Activated CD8-positive, alpha-beta T cell treated with anti-CD3 and anti-CD28 coated beads for 36 hours (primary cell): ENCODE results near the gene PIGP. TPM values are rescaled to one million over a fixed set of nuclear protein-coding genes. Genes with fewer than 3 reads are reported as not detected.
"Not testable (repeated sequence)": the region's sequence is repeated elsewhere in the genome, so short reads cannot be mapped to it uniquely, and the experiment has no call there.

ENCODE experiments used
- ATAC-seq: fragments of 200-7000 bp; cut with Tn5 transposase; one replicate; pipeline ENCODE4 v1.10.0; 2021; ENCODE audit warnings: mild to moderate bottlenecking, moderate library complexity
- CTCF ChIA-PET: fragments of 350-600 bp; sonication (Branson Sonifier 250); formaldehyde crosslinking; loops from one replicate; lab custom pipeline; 2021; ENCODE audit warnings: antibody characterized with exemption; lab: Charles Lee
- POLR2A ChIA-PET: fragments of 350-600 bp; sonication (Branson Sonifier 250); formaldehyde crosslinking; loops from one replicate; lab custom pipeline; 2021; ENCODE audit warnings: antibody characterized with exemption; lab: Charles Lee
- DNase-seq: peaks from one replicate; pipeline ENCODE4 v3.0.0-alpha.2; 2020
- H3K27ac Mint-ChIP-seq: one replicate; pipeline ENCODE4 v1.8.0; 2021; ENCODE audit warnings: mild to moderate bottlenecking, mixed read lengths
- H3K27me3 Mint-ChIP-seq: one replicate; pipeline ENCODE4 v1.8.0; 2021; ENCODE audit warnings: mixed read lengths
- H3K36me3 Mint-ChIP-seq: one replicate; pipeline ENCODE4 v1.8.0; 2021; ENCODE audit warnings: low read depth, mixed read lengths
- H3K4me1 Mint-ChIP-seq: one replicate; pipeline ENCODE4 v1.8.0; 2021; ENCODE audit warnings: low read depth, mixed read lengths
- H3K4me3 Mint-ChIP-seq: one replicate; pipeline ENCODE4 v1.8.0; 2021; ENCODE audit warnings: mild to moderate bottlenecking, moderate library complexity, mixed read lengths
- H3K9me3 Mint-ChIP-seq: one replicate; pipeline ENCODE4 v1.8.0; 2021; ENCODE audit warnings: mixed read lengths
- intact Hi-C: fragments of 100-400 bp; cut with micrococcal nuclease; formaldehyde crosslinking; loops from one replicate; pipeline ENCODE4 v1.10.0; 2022
- total RNA-seq, 2 experiments: library from RNA; stranded (reverse); gene quantifications; one replicate each; pipeline ENCODE4 v1.2.3, GENCODE V29; 2021
- TF ChIP-seq, protein P1 (sequence below): fragments of 200-600 bp; IDR thresholded peaks from one replicate; pipeline ENCODE4 v1.8.0; 2022; ENCODE audit warnings: antibody characterized with exemption, mild to moderate bottlenecking

PIGP gene
- total RNA-seq, 2 experiments from 2014 or later = 23.4 to 24.3 TPM

DNA sequence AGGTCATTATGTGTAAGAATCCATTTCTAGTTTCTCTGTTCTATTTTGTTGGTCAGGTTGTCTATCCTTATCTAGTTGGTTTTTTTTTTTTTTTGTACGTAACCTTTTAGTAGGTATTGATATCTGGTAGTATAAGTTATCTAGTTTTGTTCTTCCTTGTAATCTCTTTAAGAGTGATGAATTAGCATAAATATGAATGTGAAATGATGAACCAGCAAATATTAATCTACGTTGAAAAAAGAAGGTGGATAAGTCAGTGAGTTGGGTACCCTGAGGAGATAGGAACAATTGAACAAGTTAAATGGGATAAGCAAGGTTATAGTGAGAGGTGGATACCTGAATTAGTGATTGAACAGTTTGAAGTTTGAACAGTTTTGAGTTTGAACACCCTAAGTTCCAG is 34.1 kb upstream of the PIGP start:
- no peak for ATAC-seq
- no peak overlapping the region for H3K4me3 Mint-ChIP-seq
- intact Hi-C loops = no loop called here
- H3K27me3 Mint-ChIP-seq = no peaks in the 10 kb centered on the region
- TF ChIP-seq, protein P1, sequence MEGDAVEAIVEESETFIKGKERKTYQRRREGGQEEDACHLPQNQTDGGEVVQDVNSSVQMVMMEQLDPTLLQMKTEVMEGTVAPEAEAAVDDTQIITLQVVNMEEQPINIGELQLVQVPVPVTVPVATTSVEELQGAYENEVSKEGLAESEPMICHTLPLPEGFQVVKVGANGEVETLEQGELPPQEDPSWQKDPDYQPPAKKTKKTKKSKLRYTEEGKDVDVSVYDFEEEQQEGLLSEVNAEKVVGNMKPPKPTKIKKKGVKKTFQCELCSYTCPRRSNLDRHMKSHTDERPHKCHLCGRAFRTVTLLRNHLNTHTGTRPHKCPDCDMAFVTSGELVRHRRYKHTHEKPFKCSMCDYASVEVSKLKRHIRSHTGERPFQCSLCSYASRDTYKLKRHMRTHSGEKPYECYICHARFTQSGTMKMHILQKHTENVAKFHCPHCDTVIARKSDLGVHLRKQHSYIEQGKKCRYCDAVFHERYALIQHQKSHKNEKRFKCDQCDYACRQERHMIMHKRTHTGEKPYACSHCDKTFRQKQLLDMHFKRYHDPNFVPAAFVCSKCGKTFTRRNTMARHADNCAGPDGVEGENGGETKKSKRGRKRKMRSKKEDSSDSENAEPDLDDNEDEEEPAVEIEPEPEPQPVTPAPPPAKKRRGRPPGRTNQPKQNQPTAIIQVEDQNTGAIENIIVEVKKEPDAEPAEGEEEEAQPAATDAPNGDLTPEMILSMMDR = no peak
- H3K27ac Mint-ChIP-seq = no peak overlapping the region
- peaks cover 4% of the 10 kb centered on the region for H3K9me3 Mint-ChIP-seq
- DNase-seq = no peak
- CTCF ChIA-PET = no interaction called here
- POLR2A ChIA-PET = no interaction called here
- H3K36me3 Mint-ChIP-seq = peaks cover 37% of the 10 kb centered on the region
- peaks cover 7% of the 10 kb centered on the region for H3K4me1 Mint-ChIP-seq

DNA sequence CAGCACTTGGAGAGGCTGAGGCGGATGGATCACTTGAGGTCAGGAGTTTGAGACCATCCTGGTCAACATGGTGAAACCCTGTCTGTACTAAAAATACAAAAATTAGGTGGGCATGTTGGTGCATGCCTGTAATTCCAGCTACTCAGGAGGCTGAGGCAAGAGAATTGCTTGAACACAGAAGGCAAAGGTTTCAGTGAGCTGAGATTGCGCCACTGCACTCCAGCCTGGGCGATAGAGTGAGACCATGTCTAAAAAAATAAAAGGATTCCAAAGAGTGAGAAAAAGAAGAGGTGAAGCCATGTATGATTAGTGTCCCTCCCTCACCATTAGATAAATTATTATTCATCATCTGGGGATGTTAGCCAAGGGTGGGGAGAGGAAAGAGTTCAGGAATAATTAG is 29.9 kb upstream of the PIGP start:
- H3K4me1 Mint-ChIP-seq, H3K27ac Mint-ChIP-seq, DNase-seq, H3K9me3 Mint-ChIP-seq, ATAC-seq, POLR2A ChIA-PET, H3K4me3 Mint-ChIP-seq, H3K27me3 Mint-ChIP-seq, CTCF ChIA-PET, intact Hi-C loops: not testable (repeated sequence)
- H3K36me3 Mint-ChIP-seq = peaks cover 19% of the 10 kb centered on the region

DNA sequence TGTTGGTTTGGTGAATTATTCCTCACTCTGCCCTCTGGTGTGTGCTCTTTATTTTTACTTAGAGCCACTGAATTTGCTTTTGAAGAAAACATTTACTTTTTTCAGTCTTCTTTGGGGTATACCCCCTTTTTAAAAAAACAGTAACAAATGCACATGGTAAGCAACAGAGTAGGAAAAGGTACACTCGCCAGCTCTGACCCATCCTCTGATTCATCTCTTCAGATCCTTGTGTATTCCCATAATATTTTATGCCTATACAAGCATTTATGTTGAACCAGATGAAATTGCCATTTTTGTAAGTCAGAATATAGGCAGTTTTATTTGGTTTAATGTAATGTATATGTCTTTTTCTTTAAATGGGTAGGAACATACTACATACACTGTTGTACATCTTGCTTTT is 28.5 kb upstream of the PIGP start:
- no peaks in the 10 kb centered on the region for H3K27me3 Mint-ChIP-seq
- DNase-seq = no peak
- no peaks in the 10 kb centered on the region for H3K9me3 Mint-ChIP-seq
- H3K36me3 Mint-ChIP-seq = peaks cover 15% of the 10 kb centered on the region
- POLR2A ChIA-PET = no interaction called here
- TF ChIP-seq, protein P1 = no peak
- intact Hi-C loops = no loop called here
- no peak overlapping the region for H3K27ac Mint-ChIP-seq
- H3K4me1 Mint-ChIP-seq = peaks cover 7% of the 10 kb centered on the region
- ATAC-seq = no peak
- CTCF ChIA-PET = no interaction called here
- H3K4me3 Mint-ChIP-seq = no peak overlapping the region

GRCh38 chr21:37100316-37100715 is 27.4 kb upstream of the PIGP start:
- ATAC-seq (no peak), DNase-seq (no peak)
- ChIA-PET POLR2A (no interaction called here), CTCF (no interaction called here)
- H3K4me3 Mint-ChIP-seq = no peak overlapping the region
- peaks cover 2% of the 10 kb centered on the region for H3K4me1 Mint-ChIP-seq
- H3K27ac Mint-ChIP-seq = no peak overlapping the region
- intact Hi-C loops = no loop called here
- peaks cover 16% of the 10 kb centered on the region for H3K36me3 Mint-ChIP-seq
- H3K9me3 Mint-ChIP-seq = no peaks in the 10 kb centered on the region
- TF ChIP-seq, protein P1 = no peak
- no peaks in the 10 kb centered on the region for H3K27me3 Mint-ChIP-seq

- Mint-ChIP-seq H3K27ac (no peak overlapping the region), H3K36me3 (peaks cover 19% of the 10 kb centered on the region), H3K4me1 (no peaks in the 10 kb centered on the region), H3K9me3 (no peaks in the 10 kb centered on the region), H3K4me3 (no peak overlapping the region), H3K27me3 (no peaks in the 10 kb centered on the region)
- intact Hi-C loops = no loop called here
- CTCF ChIA-PET = no interaction called here
- TF ChIP-seq, protein P1 = no peak
- ATAC-seq (no peak), DNase-seq (no peak)
- POLR2A ChIA-PET = no interaction called here
These were observed 25.9 kb upstream of the PIGP start for GRCh38 chr21:37098751-37099150.

DNA sequence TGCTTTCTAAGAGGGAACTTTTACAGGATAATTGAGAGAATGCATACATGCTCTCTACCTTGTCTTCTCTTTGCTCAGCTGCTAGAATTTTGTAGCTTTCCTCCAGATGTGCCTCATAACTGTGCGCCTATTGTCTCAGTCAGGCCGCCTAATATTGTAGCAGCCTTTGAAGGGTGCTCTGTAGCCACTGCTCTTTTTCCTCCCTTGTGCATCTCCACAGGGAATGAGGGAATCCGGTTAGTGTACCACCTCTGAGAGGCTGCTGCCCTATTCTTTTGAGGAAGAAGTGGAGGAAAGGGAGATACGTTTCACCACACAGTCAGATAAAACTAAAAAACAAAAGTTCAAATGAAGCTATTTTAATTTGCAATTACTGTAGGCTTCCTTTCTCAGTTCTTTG is 22.9 kb upstream of the PIGP start:
- Mint-ChIP-seq H3K9me3 (no peaks in the 10 kb centered on the region), H3K4me1 (no peaks in the 10 kb centered on the region), H3K27me3 (no peaks in the 10 kb centered on the region), H3K4me3 (no peak overlapping the region), H3K36me3 (peaks cover 23% of the 10 kb centered on the region), H3K27ac (no peak overlapping the region)
- ChIA-PET CTCF (interaction anchor here (0.9 kb wide), 1 partner anchor 21 kb away, joined by 3 read pairs; no protein-coding TSS in a partner anchor), POLR2A (interaction anchor here (0.7 kb wide), 1 partner anchor 90 kb away, joined by 3 read pairs; no protein-coding TSS in a partner anchor)
- TF ChIP-seq, protein P1 = no peak
- ATAC-seq = no peak
- no peak for DNase-seq
- intact Hi-C loops = no loop called here
